Measurements from ENCODE around the gene BZW2.

DNA sequence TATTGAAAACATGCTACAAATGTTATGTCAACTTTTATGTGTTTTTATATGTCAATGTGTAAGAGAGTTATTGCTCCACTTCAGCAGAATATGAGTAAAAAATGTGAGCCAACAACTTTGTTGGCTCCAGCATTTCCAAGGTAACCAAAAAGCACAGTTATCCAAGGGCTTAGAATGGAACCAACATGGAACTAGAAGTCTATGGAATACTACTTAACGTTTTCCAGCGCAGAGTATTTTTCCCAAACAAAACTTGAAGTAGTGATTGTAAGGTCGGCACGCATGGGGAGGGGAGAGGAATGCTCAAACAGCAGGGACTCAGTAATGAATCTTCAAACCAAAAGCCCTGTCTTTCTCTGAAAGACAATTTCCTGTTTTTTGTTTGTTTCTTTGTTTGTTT lies 62.5 kb downstream of the BZW2 start:
- TF ChIP-seq, protein P1, sequence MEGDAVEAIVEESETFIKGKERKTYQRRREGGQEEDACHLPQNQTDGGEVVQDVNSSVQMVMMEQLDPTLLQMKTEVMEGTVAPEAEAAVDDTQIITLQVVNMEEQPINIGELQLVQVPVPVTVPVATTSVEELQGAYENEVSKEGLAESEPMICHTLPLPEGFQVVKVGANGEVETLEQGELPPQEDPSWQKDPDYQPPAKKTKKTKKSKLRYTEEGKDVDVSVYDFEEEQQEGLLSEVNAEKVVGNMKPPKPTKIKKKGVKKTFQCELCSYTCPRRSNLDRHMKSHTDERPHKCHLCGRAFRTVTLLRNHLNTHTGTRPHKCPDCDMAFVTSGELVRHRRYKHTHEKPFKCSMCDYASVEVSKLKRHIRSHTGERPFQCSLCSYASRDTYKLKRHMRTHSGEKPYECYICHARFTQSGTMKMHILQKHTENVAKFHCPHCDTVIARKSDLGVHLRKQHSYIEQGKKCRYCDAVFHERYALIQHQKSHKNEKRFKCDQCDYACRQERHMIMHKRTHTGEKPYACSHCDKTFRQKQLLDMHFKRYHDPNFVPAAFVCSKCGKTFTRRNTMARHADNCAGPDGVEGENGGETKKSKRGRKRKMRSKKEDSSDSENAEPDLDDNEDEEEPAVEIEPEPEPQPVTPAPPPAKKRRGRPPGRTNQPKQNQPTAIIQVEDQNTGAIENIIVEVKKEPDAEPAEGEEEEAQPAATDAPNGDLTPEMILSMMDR (IDR thresholded peaks at IDR 0.05): no peak
- no peak for TF ChIP-seq POLR2A (IDR thresholded peaks at IDR 0.05)
- no peak for TF ChIP-seq EP300 (IDR thresholded peaks at IDR 0.05)
- TF ChIP-seq POLR2AphosphoS5 (IDR thresholded peaks at IDR 0.05): no peak

All from stomach (tissue), 4 donors.